B cell (primary cell): ENCODE data around the gene RMI2. TPM values are rescaled to one million over a fixed set of nuclear protein-coding genes. Genes with fewer than 3 reads are reported as not detected.
A peak's percentile ranks its signal among the peaks of the same experiment; 100 is the strongest.
"Not testable (repeated sequence)": the region's sequence is repeated elsewhere in the genome, so short reads cannot be mapped to it uniquely, and the experiment has no call there.

ENCODE experiments used
- ATAC-seq: fragments of 200-7000 bp; cut with Tn5 transposase; one replicate; pipeline ENCODE4 v1.10.0; 2021; ENCODE audit warnings: low read depth, mild to moderate bottlenecking, moderate number of reproducible peaks, moderate library complexity
- CTCF ChIA-PET: fragments of 350-600 bp; sonication (Branson Sonifier 250); formaldehyde crosslinking; loops from one replicate; lab custom pipeline; 2021; ENCODE audit warnings: antibody characterized with exemption, inconsistent platforms; lab: Charles Lee
- POLR2A ChIA-PET: fragments of 350-600 bp; sonication (Branson Sonifier 250); formaldehyde crosslinking; loops from one replicate; lab custom pipeline; 2021; ENCODE audit warnings: antibody characterized with exemption; lab: Charles Lee
- DNase-seq: peaks from one replicate; pipeline ENCODE4 v3.0.0; 2013
- H2AFZ ChIP-seq: 2 replicates; pipeline ENCODE4 v1.6.1; 2012; ENCODE audit warnings: mild to moderate bottlenecking, low read depth, low read length; ENCODE audit not compliant: insufficient read depth, poor library complexity, severe bottlenecking
- H3K27ac ChIP-seq, 2 donors: 1 replicate in 1 of 2; 2 replicates in 1 of 2; pipeline ENCODE4 v1.5.1; 2012 to 2013; ENCODE audit warnings: low read length in 2 of 2, mild to moderate bottlenecking in 2 of 2, moderate library complexity in 1 of 2
- H3K27me3 ChIP-seq, 4 experiments: fragments of 200-600 bp in 1 of 4; sonication (generic) in 1 of 4; replicated peaks in 1 of 4; 1 replicate in 2 of 4; 2 replicates in 2 of 4; pipeline versions ENCODE4 v1.6.1 to v1.7.0; 2013 to 2016; ENCODE audit warnings: low read length in 3 of 4, mild to moderate bottlenecking in 2 of 4, mixed read lengths in 1 of 4, moderate library complexity in 1 of 4; ENCODE audit not compliant: insufficient read depth in 4 of 4, control insufficient read depth in 3 of 4; ENCODE audit errors: control extremely low read depth in 1 of 4
- H3K36me3 ChIP-seq, 2 experiments: replicated peaks in 1 of 2; 1 replicate in 1 of 2; 2 replicates in 1 of 2; pipeline versions ENCODE4 v1.6.1 to v1.7.1; 2013; ENCODE audit warnings: low read length in 1 of 2; ENCODE audit not compliant: insufficient read depth in 2 of 2, control insufficient read depth in 1 of 2; ENCODE audit errors: control extremely low read depth in 1 of 2, extremely low read depth in 1 of 2
- H3K4me1 ChIP-seq, 2 donors: fragments of 200-600 bp in 1 of 2; sonication (generic) in 1 of 2; 1 replicate in 1 of 2; 2 replicates in 1 of 2; pipeline versions ENCODE4 v1.5.1 to v1.6.1; 2013 to 2017; ENCODE audit warnings: low read length in 2 of 2; ENCODE audit not compliant: control insufficient read depth in 2 of 2, insufficient read depth in 2 of 2
- H3K4me2 ChIP-seq: replicated peaks from 2 replicates; pipeline ENCODE3; 2012; ENCODE audit warnings: mild to moderate bottlenecking, low read depth, low read length; ENCODE audit not compliant: poor library complexity, severe bottlenecking
- H3K4me3 ChIP-seq, 5 experiments: fragments of 200-600 bp in 1 of 5; sonication (generic) in 1 of 5; 1 replicate in 3 of 5; 2 replicates in 2 of 5; pipeline versions ENCODE4 v1.5.1 to v1.7.0; 2011 to 2016; ENCODE audit warnings: low read length in 4 of 5, mild to moderate bottlenecking in 4 of 5, low read depth in 2 of 5, control low read depth in 1 of 5, moderate library complexity in 1 of 5; ENCODE audit not compliant: insufficient read depth in 1 of 5; ENCODE audit errors: control extremely low read depth in 1 of 5, extremely low read depth in 1 of 5
- H3K79me2 ChIP-seq: fragments of 200-600 bp; sonication (generic); one replicate; pipeline ENCODE4 v1.6.0; 2016; ENCODE audit warnings: low read length; ENCODE audit not compliant: control insufficient read depth, insufficient read depth
- H3K9ac ChIP-seq: fragments of 200-600 bp; sonication (generic); 2 replicates; pipeline ENCODE4 v1.6.1; 2017; ENCODE audit warnings: mild to moderate bottlenecking, low read length, moderate library complexity
- H3K9me3 ChIP-seq, 3 donors: one replicate each; pipeline versions ENCODE4 v1.6.1 to v1.7.1; 2013; ENCODE audit warnings: low read length in 2 of 3; ENCODE audit not compliant: control insufficient read depth in 2 of 3, insufficient read depth in 1 of 3; ENCODE audit errors: control extremely low read depth in 1 of 3
- H4K20me1 ChIP-seq: 2 replicates; pipeline ENCODE4 v1.6.0; 2012; ENCODE audit warnings: mild to moderate bottlenecking, low read length; ENCODE audit not compliant: insufficient read depth, control insufficient read depth, poor library complexity, severe bottlenecking
- H3K27ac Mint-ChIP-seq: one replicate; pipeline ENCODE4 v1.8.0; 2021; ENCODE audit warnings: mixed read lengths
- H3K27me3 Mint-ChIP-seq: one replicate; pipeline ENCODE4 v1.8.0; 2021; ENCODE audit warnings: mixed read lengths
- H3K4me1 Mint-ChIP-seq: one replicate; pipeline ENCODE4 v1.8.0; 2021; ENCODE audit warnings: mixed read lengths
- H3K4me3 Mint-ChIP-seq: one replicate; pipeline ENCODE4 v1.8.0; 2021; ENCODE audit warnings: mixed read lengths
- H3K9me3 Mint-ChIP-seq: one replicate; pipeline ENCODE4 v1.8.0; 2022; ENCODE audit warnings: mixed read lengths; ENCODE audit not compliant: insufficient read depth
- CTCF ChIP-seq: fragments of 200-600 bp; IDR thresholded peaks from one replicate; pipeline ENCODE4 v1.8.0; 2022; ENCODE audit warnings: antibody characterized with exemption, mild to moderate bottlenecking
- EZH2 ChIP-seq: IDR thresholded peaks from 2 replicates; pipeline ENCODE4 v1.6.1; 2012; ENCODE audit warnings: borderline replicate concordance, low read depth, mild to moderate bottlenecking, moderate library complexity, low read length; ENCODE audit not compliant: insufficient read depth, poor library complexity, severe bottlenecking
- WGBS: methylation state at CpG from one replicate; pipeline ENCODE4 v1.1.5; 2013; ENCODE audit warnings: missing lambda C conversion rate; ENCODE audit not compliant: insufficient coverage; 5-methylcytosine and 5-hydroxymethylcytosine counted together
- intact Hi-C: fragments of 100-400 bp; cut with micrococcal nuclease; formaldehyde crosslinking; loops from one replicate; pipeline ENCODE4 v1.10.0; 2022
- polyA plus RNA-seq: library from polyadenylated mRNA; depleted of rRNA; stranded (reverse); fragments of >200 nt; gene quantifications from 2 replicates; pipeline ENCODE4 v1.2.3, GENCODE V29; 2012
- total RNA-seq, 2 donors: library from RNA; stranded (reverse); fragments of 120-200 nt in 1 of 2; gene quantifications; 1 replicate in 1 of 2; 2 replicates in 1 of 2; pipeline versions ENCODE4 v1.2.3 to v1.2.4, GENCODE V29; 2013 to 2022

The RMI2 gene
- total and polyA plus RNA-seq, 2 donors (not counting 1 experiment from before 2014, with no cell fraction given), result 2.3 to 27.0 TPM

- WGBS, result 100% methylated on average over 1 of the region's 3 CpGs
- TF ChIP-seq CTCF (no peak), EZH2 (no peak)
- POLR2A ChIA-PET, result interaction anchor here (0.6 kb wide), 1 partner anchor 145 kb away, joined by 7 read pairs; no protein-coding TSS in a partner anchor
Observed at GRCh38 chr16:11377154-11377553, 31.9 kb downstream of the RMI2 start.

DNA sequence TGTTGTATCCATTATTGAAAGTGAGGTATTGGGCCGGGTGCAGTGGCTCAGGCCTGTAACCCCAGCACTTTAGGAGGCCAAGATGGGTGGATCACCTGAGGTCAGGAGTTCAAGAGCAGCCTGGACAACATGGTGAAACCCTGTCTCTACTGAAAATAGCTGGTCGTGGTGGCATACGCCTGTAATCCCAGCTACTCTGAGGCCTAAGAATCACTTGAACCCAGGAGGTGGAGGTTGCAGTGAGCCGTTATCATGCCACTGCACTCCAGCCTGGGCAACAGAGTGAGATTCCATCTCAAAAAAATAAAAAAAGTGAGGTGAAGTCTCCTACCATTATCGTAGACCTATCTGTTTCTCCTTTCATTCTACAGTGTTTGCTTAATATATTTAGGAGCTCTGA is 33.7 kb downstream of the RMI2 start:
- H3K27me3 ChIP-seq, H3K79me2 ChIP-seq, H3K4me1 ChIP-seq, H3K9me3 Mint-ChIP-seq, H3K4me3 ChIP-seq, H3K27ac ChIP-seq, H3K9me3 ChIP-seq, intact Hi-C loops, H4K20me1 ChIP-seq, DNase-seq, H3K27me3 Mint-ChIP-seq, ATAC-seq, H3K36me3 ChIP-seq, H2AFZ ChIP-seq, POLR2A ChIA-PET: not testable (repeated sequence)
- H3K4me2 ChIP-seq, result peak overlapping the region; percentile 34
- Mint-ChIP-seq H3K4me3 (peak overlapping the region; percentile 78), H3K27ac (peak overlapping the region; percentile 73), H3K4me1 (peaks cover 11% of the 10 kb centered on the region)
- 94% methylated on average over 3 of the region's 5 CpGs for WGBS
- H3K9ac ChIP-seq, result peak overlapping the region; percentile 24
- CTCF ChIA-PET, result interaction anchor here (0.9 to 2.1 kb wide), 3 partner anchors 13 to 51 kb away, joined by 3 to 11 read pairs (median 3); no protein-coding TSS in a partner anchor

More at GRCh38 chr16:11377154-11377553, 31.9 kb downstream of the RMI2 start:
- Histone ChIP-seq H3K36me3 (no peaks in the 10 kb centered on the region), H3K4me2 (no peak overlapping the region), H3K4me3 (no peak overlapping the region), H3K9me3 (peaks cover 0 to 1% (median 0%) of the 10 kb centered on the region in 3 donors), H3K4me1 (no peaks in the 10 kb centered on the region), H3K27ac (no peak overlapping the region), H3K27me3 (no peaks in the 10 kb centered on the region), H2AFZ (no peak overlapping the region), H3K79me2 (no peaks in the 10 kb centered on the region), H3K9ac (no peak overlapping the region), H4K20me1 (no peaks in the 10 kb centered on the region)
- ATAC-seq (no peak), DNase-seq (no peak)
- Mint-ChIP-seq H3K27me3 (peaks cover 4% of the 10 kb centered on the region), H3K9me3 (no peaks in the 10 kb centered on the region), H3K27ac (no peak overlapping the region), H3K4me1 (peaks cover 11% of the 10 kb centered on the region), H3K4me3 (no peak overlapping the region)
- CTCF ChIA-PET, result no interaction called here
- intact Hi-C loops, result no loop called here
